DOHH2 (cell line): Measurements from ENCODE around the gene ZMIZ1.

Experiments
- H3F3A ChIP-seq: fragments of 200-600 bp; sonication (generic), shearing (Covaris generic); 2 replicates; pipeline ENCODE4 v1.6.0; 2016; ENCODE audit warnings: antibody characterized with exemption, mild to moderate bottlenecking; ENCODE audit not compliant: control insufficient read depth, insufficient read depth
- H3K27ac ChIP-seq: fragments of 200-600 bp; sonication (generic); 2 replicates; pipeline ENCODE4 v1.5.1; 2014; ENCODE audit warnings: low read depth, mild to moderate bottlenecking, low read length, moderate library complexity
- H3K27me3 ChIP-seq: fragments of 200-600 bp; sonication (generic); 2 replicates; pipeline ENCODE4 v1.6.1; 2014; ENCODE audit warnings: mild to moderate bottlenecking, low read length, mixed read lengths; ENCODE audit not compliant: control insufficient read depth
- H3K36me3 ChIP-seq: fragments of 200-600 bp; sonication (generic); 2 replicates; pipeline ENCODE4 v1.6.1; 2014; ENCODE audit warnings: mild to moderate bottlenecking, low read length, moderate library complexity, mixed read lengths; ENCODE audit not compliant: control insufficient read depth
- H3K4me1 ChIP-seq: fragments of 200-600 bp; sonication (generic); 2 replicates; pipeline ENCODE4 v1.6.1; 2014; ENCODE audit warnings: mild to moderate bottlenecking, low read length, mixed read lengths; ENCODE audit not compliant: control insufficient read depth
- H3K4me2 ChIP-seq: fragments of 200-600 bp; sonication (generic); 2 replicates; pipeline ENCODE4 v1.6.0; 2014; ENCODE audit warnings: mild to moderate bottlenecking, low read length, moderate library complexity
- H3K4me3 ChIP-seq: fragments of 200-600 bp; sonication (generic); 2 replicates; pipeline ENCODE4 v1.5.1; 2014; ENCODE audit warnings: mild to moderate bottlenecking, low read length, mixed read lengths
- H3K79me2 ChIP-seq: fragments of 200-600 bp; sonication (generic); 2 replicates; pipeline ENCODE4 v1.6.1; 2014; ENCODE audit warnings: mild to moderate bottlenecking, low read length, mixed read lengths; ENCODE audit not compliant: control insufficient read depth
- H3K9me2 ChIP-seq: fragments of 200-600 bp; sonication (generic); replicated peaks from 2 replicates; pipeline ENCODE4 v1.6.1; 2014; ENCODE audit warnings: mild to moderate bottlenecking, low read length, mixed read lengths; ENCODE audit not compliant: control insufficient read depth
- H3K9me3 ChIP-seq: fragments of 200-600 bp; sonication (generic); 2 replicates; pipeline ENCODE4 v1.6.1; 2014; ENCODE audit warnings: antibody characterized with exemption, low read length, mixed read lengths; ENCODE audit not compliant: control insufficient read depth, insufficient read depth
- H4K20me1 ChIP-seq: fragments of 200-600 bp; sonication (generic); 2 replicates; pipeline ENCODE4 v1.6.0; 2014; ENCODE audit warnings: low read depth, mild to moderate bottlenecking, antibody characterized with exemption, low read length, moderate library complexity; ENCODE audit not compliant: control insufficient read depth, insufficient read depth
- CTCF ChIP-seq: fragments of 200-600 bp; sonication (generic); IDR thresholded peaks from one replicate; pipeline ENCODE4 v1.5.1; 2014; ENCODE audit warnings: antibody characterized with exemption, mild to moderate bottlenecking, low read depth, low read length; ENCODE audit not compliant: poor library complexity, severe bottlenecking
- EZH2phosphoT487 ChIP-seq: fragments of 200-600 bp; sonication (generic); IDR thresholded peaks from 2 replicates; pipeline ENCODE4 v1.6.1; 2017; ENCODE audit warnings: borderline replicate concordance, mild to moderate bottlenecking, antibody characterized with exemption, low read length, moderate library complexity, mixed read lengths

The ZMIZ1 gene

GRCh38 chr10:79038841-79039201 is 29.9 kb upstream of the ZMIZ1 start:
- H3K27me3 ChIP-seq: peaks cover 52% of the 10 kb centered on the region
- TF ChIP-seq CTCF: no peak
- no peak for TF ChIP-seq EZH2phosphoT487

GRCh38 chr10:79042639-79043411 is 25.9 kb upstream of the ZMIZ1 start:
- Histone ChIP-seq H3K9me2 (no peaks in the 10 kb centered on the region), H4K20me1 (no peaks in the 10 kb centered on the region), H3K36me3 (no peaks in the 10 kb centered on the region), H3K79me2 (no peaks in the 10 kb centered on the region), H3K4me3 (no peak overlapping the region), H3K4me2 (no peak overlapping the region), H3K4me1 (peaks cover under 1% of the 10 kb centered on the region), H3F3A (no peaks in the 10 kb centered on the region), H3K27ac (no peak overlapping the region), H3K27me3 (peaks cover 51% of the 10 kb centered on the region), H3K9me3 (no peaks in the 10 kb centered on the region)
- no peak for TF ChIP-seq EZH2phosphoT487

More at GRCh38 chr10:79038841-79039201, 29.9 kb upstream of the ZMIZ1 start:
- Histone ChIP-seq H3K79me2 (no peaks in the 10 kb centered on the region), H3F3A (no peaks in the 10 kb centered on the region), H3K4me1 (no peaks in the 10 kb centered on the region; the same call in 1 of the 2 replicates), H3K27ac (no peak overlapping the region), H3K9me2 (no peaks in the 10 kb centered on the region), H3K9me3 (no peaks in the 10 kb centered on the region), H3K36me3 (no peaks in the 10 kb centered on the region), H3K4me2 (no peak overlapping the region), H3K4me3 (no peak overlapping the region), H4K20me1 (no peaks in the 10 kb centered on the region)

- H3K4me2 ChIP-seq: no peak overlapping the region
- no peaks in the 10 kb centered on the region for H3F3A ChIP-seq
- H3K27me3 ChIP-seq: peaks cover 47% of the 10 kb centered on the region
- no peak overlapping the region for H3K27ac ChIP-seq
- H4K20me1 ChIP-seq: no peaks in the 10 kb centered on the region
- H3K36me3 ChIP-seq: no peaks in the 10 kb centered on the region
- H3K4me3 ChIP-seq: no peak overlapping the region
- no peaks in the 10 kb centered on the region for H3K79me2 ChIP-seq
- no peaks in the 10 kb centered on the region for H3K9me2 ChIP-seq
- no peak for TF ChIP-seq CTCF
- no peak for TF ChIP-seq EZH2phosphoT487
- H3K4me1 ChIP-seq: peaks cover 7% of the 10 kb centered on the region
- H3K9me3 ChIP-seq: no peaks in the 10 kb centered on the region
Measured at GRCh38 chr10:79044036-79044632, 24.6 kb upstream of the ZMIZ1 start.

- no peak overlapping the region for H3K4me2 ChIP-seq
- H3K36me3 ChIP-seq: no peaks in the 10 kb centered on the region
- H3K4me3 ChIP-seq: no peak overlapping the region
- no peaks in the 10 kb centered on the region for H3K9me2 ChIP-seq
- TF ChIP-seq EZH2phosphoT487 (no peak), CTCF (no peak)
- no peak overlapping the region for H3K27ac ChIP-seq
- H4K20me1 ChIP-seq: no peaks in the 10 kb centered on the region
- no peaks in the 10 kb centered on the region for H3K79me2 ChIP-seq
- H3K27me3 ChIP-seq: peaks cover 42% of the 10 kb centered on the region
- no peaks in the 10 kb centered on the region for H3F3A ChIP-seq
- peaks cover 7% of the 10 kb centered on the region for H3K4me1 ChIP-seq
- no peaks in the 10 kb centered on the region for H3K9me3 ChIP-seq
Measured at GRCh38 chr10:79044846-79045245, 23.9 kb upstream of the ZMIZ1 start.
